GM19467 (cell line): ENCODE measurements around the gene STUM.

ENCODE experiments used
- ATAC-seq: cut with Tn5 transposase; IDR thresholded peaks from one replicate; pipeline ENCODE4 v1.9.1; 2021; ENCODE audit warnings: mild to moderate bottlenecking, moderate library complexity; ENCODE audit not compliant: unreplicated experiment

The STUM gene

GRCh38 chr1:226558036-226558650 is 9.6 kb downstream of the STUM start:
- ATAC-seq, result no peak

- ATAC-seq, result no peak
Observed at GRCh38 chr1:226560243-226560642, 11.7 kb downstream of the STUM start.

DNA sequence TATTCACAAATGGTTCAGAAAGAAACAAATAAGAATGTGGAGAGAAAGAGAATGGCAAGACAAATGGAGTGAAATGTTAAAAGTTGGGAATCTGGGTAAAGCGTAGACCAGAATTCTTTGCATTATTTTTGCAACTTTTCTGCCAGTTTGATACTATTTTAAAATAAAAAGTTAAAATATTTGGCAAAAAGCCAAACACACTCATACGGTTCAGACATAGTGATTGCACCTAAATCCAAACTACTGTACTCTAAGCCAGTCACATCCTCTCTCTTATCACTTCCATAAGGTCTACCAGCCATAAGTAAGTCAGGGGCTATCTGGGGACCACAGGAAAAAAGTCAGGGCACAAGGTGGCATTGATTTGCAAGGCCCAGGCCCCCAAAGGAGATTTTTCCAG is 14.4 kb downstream of the STUM start:
- ATAC-seq, result no peak

DNA sequence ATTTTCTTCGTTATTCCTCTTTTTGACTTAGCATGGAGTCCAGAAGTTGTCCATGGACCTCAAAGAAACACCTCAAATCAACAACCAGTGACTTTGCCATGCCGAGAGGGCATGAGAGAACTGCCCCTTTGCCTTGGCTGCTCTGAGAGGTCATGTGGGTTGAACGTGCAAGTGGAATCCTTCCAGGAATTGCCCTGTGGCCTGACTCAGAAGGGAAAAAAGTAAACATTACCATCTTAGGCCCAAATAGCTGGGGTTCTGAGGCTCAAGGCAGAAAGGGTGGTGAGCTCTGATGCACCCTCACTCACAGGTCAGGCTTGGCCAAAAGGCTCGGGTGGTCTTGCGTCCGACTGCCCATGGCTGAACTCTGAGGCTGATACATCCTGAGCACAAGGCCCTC is 15.1 kb downstream of the STUM start:
- ATAC-seq, result no peak

DNA sequence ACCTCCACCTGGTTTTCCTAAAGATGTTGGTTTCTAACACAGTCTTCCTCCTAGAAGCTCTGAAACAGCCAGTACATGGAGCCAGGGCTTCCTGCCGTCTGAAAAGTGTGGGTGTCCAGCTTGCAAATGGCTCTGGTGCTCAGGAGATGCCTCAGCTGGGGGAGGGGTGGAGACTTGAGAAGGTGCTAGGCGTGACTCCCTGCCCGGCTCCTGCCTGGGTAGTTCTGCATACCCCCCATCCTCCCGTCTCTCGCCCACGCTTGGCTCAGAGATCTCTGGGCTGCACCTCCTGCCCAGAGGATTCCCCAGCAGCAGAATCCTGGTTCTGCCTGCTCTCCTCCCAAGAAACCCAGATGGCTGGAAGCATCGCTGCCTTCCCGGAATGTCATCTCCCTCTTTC is 16.9 kb downstream of the STUM start:
- ATAC-seq, result no peak

DNA sequence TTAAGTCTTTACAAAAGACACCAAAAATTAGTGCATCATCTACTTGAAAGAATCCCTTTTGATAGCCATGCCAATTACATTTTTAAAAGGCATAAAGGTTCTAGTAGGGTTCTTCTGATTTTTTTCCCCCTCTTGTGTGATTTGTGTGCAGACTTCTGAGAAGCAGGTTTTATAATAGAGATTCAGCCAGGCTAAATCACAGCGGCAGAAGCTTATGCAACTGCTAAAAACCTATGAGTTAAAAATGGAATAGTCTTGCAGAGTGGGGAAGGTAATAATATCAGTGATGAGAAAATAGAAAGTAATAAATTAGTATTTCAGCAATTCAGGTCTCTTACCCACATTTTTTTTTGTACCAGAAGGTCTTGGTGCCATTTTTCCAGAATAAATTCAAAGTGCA is 17.7 kb downstream of the STUM start:
- no peak for ATAC-seq

DNA sequence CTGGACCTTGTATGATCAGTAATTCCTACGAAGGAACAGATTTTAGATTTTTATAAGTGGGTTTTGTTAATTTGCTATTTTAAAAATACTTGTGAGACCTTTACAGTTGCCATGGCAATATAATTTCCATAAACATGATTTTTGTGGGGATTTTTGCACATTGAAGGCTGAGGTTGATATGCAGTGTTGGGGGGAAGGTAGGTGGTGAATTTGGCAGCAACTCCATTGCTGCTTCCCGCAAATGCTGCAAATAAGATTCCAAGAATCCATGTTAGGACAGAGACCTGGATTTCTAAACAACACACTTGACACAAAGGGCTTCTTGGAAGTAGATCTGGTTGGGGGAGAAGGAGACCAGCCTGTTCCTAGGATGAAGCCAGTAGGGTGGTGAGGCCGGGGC is 18.2 kb downstream of the STUM start:
- no peak for ATAC-seq

DNA sequence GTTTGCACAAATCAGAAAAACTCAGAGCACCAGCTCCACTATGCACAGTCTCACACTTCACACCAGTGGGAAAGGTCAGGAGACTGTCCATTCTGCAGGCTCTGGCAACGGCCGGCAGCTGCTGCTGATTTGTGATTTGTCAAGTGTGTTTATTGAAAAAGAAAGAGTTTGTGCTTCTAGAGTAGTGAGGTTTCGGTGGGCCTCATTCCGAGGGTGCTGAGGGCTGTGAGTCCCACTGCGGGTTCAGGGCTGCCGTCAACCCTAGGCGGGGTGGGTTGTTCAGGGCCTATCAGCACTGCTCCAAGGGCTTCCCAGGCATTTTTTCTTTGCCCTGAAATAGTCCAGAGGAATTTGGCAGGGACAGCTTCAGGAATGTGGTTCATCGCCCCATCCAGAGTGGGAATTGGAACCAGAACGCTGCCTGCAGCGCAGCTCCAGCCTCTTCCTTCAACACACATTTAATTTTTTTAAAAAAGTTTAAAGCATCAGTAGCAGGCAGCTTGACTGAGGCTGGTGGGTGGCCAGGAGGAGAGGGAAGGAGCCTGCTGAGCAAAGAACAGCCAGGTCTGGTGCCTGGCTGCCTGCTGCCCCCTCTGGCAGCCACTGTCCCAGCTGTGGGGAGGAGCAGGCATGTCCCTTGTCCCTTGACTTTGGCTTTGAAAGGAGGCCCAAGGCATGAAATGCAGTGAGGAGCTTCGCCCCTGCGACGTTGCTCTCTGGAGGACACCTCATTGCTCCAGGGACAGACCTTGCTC is 19.7 kb downstream of the STUM start:
- ATAC-seq, result no peak

GRCh38 chr1:226568975-226569741 is 20.6 kb downstream of the STUM start:
- no peak for ATAC-seq

- ATAC-seq, result no peak
Observed at GRCh38 chr1:226569879-226570547, 21.4 kb downstream of the STUM start.

DNA sequence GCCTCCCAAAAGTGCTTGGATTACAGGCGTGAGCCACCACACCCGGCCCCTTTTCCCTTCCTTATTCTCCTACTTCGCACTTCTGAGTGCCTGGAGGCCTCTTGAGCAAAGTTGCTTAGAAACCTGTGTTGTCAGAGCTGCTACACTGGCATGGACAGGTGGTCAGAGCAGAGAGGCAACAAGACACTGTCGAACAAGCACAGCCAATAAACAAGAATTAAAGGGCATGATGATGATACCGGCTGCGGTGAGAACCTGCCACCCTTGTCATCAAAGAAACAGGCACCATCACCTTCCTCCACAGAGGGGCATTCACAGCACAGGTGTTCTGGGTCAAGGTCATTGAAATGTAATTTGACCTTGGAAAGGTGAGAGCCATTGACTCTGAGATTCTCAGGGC is 23.3 kb downstream of the STUM start:
- no peak for ATAC-seq

GRCh38 chr1:226572325-226572726 is 23.8 kb downstream of the STUM start:
- no peak for ATAC-seq

DNA sequence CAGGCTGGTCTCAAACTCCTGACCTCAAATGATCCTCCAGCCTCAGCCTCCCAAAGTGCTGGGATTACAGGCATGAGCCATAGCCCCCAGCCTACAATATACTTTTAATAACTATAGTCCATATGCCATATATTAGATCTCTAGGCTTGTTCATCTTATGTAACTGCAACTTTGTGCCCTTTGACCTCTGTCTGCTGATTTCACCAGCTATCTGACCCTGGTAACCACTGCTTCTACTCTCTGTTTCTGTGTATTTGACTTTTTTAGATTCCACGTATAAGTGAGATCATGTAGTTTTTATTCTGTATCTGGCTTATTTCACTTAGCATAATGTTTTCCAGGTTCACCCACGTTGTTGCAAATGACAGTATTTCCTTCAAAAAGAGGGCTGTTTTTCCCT is 25.5 kb downstream of the STUM start:
- no peak for ATAC-seq

DNA sequence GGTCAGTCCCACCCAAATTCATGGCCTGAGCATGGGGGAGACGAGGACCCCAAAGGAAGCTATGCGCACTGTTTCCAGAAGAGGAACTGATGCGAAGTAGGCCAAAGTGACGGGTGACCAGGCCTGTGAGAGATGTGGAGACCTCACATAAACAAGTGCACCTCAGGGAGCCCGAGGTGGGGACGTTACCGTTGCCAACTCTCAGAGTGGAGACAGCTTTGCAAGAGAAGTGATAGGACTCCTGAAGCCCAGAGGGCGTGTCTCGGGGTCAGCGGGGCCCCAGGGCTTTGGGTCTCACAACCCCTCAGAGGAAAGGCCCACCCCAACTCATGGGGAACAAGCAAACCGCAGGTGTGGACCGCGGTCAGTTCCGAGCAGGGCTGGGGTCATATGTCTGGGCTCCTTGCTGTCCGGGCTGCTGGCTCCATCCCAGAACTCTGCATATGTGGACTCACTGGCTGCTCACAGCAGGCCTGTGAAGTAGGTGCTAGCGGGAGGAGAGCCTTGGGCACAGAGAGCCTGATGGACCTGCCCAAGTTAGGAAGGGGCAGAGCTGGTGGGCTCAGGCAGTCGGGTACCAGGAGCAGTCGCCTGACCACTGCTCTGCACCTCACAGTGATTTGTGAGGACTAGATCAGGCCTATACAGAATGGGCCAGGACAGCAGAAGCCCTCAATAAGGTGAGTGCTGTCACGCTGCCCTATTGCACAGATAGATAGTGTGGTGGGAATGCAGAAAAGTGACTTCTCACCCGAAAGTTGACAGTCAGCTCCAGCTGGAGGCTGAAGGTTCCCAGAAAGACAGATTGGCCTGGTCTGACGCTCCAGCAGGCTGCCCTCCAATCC is 26.2 kb downstream of the STUM start:
- no peak for ATAC-seq

- no peak for ATAC-seq
Observed at GRCh38 chr1:226575436-226575720, 26.8 kb downstream of the STUM start.

DNA sequence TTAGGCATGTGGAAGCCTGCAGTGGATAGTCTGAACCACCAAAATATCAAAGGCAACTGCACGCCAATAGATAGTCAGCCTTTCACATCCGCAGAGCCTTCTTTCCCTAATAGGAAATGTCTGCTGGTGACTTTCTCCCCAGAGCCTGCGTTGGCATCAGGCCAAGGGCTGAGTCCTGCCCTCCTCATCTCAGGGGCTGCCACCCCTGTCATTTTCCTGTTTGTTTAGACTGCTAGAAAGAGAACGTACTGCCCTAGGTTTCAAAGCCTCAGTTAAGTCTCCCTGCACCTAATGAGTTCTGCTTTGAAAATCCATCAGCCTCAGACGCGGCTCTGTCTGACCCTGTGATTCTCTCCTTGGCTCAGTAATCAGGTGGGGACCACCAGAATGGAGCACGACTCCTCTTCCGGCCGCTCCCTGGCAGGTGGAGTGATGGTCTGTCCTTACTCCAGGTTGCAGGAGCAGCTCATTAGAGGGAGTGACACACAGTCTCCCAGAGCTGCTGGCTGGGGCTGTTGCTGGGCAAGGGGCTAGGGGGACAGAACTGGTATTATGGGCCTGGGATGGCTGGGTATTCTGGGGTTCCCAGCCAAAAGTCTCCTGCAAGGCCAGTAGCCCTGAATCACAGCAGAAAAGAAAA is 27.3 kb downstream of the STUM start:
- ATAC-seq, result no peak

DNA sequence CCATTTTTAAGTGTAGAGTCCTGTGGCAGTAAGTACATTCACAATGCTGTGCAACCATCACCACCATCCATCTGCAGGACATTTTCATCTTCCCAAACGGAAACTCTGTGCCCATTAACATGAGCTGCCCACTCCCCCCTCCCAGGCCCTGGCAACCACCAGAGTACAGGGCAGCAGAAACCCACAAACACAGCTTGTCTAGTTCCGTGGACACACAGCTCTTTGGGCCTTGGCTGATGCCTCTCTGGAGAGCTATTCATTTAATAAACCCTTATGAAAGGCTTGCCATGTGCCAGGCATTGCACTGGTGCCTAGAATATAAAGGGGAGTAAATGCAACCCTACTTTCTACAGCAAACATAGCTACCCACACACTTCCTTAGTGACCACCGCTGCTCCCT is 28.0 kb downstream of the STUM start:
- no peak for ATAC-seq

GRCh38 chr1:226577401-226578180 is 29.0 kb downstream of the STUM start:
- no peak for ATAC-seq

- ATAC-seq, result no peak
Observed at GRCh38 chr1:226578946-226579578, 30.5 kb downstream of the STUM start.
